ENCODE data around the gene TPSAB1. TPM values are rescaled to one million over a fixed set of nuclear protein-coding genes. Genes with fewer than 3 reads are reported as not detected.

TPSAB1 gene
- total and polyA plus RNA-seq, 10 of the 15 experiments (the other 5 are each of a cell fraction or from before 2014, with no cell fraction given) = 0.06 TPM; not detected in 9

DNA sequence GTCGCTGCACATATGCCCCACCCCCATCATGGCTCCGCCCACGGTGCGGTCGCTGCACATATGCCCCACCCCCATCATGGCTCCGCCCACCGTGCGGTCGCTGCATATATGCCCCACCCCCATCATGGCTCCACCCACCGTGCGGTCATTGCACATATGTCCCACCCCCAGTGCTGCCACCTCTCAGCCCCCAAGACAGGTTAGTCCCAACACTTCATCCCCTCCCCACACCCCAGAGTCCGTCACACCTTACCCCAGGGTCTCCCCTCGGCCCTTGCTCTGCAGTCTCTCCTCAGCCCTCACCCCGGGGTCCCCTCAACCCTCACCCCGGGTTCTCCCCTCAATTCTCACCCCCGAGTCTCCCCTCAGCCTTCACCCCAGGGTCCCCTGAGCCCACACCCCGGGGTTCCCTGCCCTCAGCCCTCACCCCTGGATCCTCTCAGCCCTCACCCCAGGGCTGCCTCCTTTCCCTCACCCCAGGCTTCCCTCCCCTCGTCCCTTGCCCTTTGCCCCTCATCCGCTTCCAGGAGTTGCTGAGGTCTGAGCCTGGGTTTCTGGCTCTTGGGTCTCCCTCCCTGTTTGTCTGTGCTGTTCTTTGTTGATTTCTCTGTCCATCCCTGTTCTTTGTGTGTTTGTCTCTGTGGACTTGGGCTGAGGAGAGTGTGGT, 41.0 kb upstream of the TPSAB1 start:
- ATAC-seq (no peak), FAIRE-seq (no peak), DNase-seq (ENCODE audit: low read depth, low spot score) (no peak)
- H3K4me1 ChIP-seq (ENCODE audit: control insufficient read depth, insufficient read depth, low read length) = no peaks in the 10 kb centered on the region
- no peaks in the 10 kb centered on the region for H4K20me1 ChIP-seq (ENCODE audit: control insufficient read depth, insufficient read depth)
- SMC1A ChIA-PET (ENCODE audit: uncharacterized antibody, unreplicated experiment) = no interaction called here
- no peak overlapping the region for H2AFZ ChIP-seq (ENCODE audit: control insufficient read depth, low read depth, low read length)
- in situ Hi-C loops (cut with MboI) (no loop called here), intact Hi-C loops (cut with micrococcal nuclease; ENCODE audit: unreplicated experiment) (no loop called here)
- no peaks in the 10 kb centered on the region for H3K36me3 ChIP-seq (ENCODE audit: control insufficient read depth in 2 of 2, insufficient read depth in 2 of 2, low read length in 1 of 2)
- no peaks in the 10 kb centered on the region for H3K27me3 ChIP-seq (replicated peaks in 1 of 2; ENCODE audit: control insufficient read depth in 2 of 2, insufficient read depth in 2 of 2, low read length in 1 of 2)
- no TSS peak for BruUV-seq (replicated peaks)
- RAD21 ChIA-PET (ENCODE audit: unreplicated experiment) = no interaction called here
- no peak overlapping the region for H3K9ac ChIP-seq (ENCODE audit: control insufficient read depth, insufficient read depth, low read length)
- WGBS (ENCODE audit: insufficient coverage, insufficient replicate concordance, low lambda C conversion rate, missing lambda C conversion rate) = 79% methylated on average over 10 of the region's 19 CpGs
- no peak overlapping the region for H3K27ac ChIP-seq (ENCODE audit: control insufficient read depth, insufficient read depth)
- CTCF ChIA-PET = no interaction called here
- no peaks in the 10 kb centered on the region for H3K79me2 ChIP-seq (ENCODE audit: control insufficient read depth, insufficient read depth, low read length)
- no peak overlapping the region for H3K4me2 ChIP-seq (ENCODE audit: control insufficient read depth, insufficient read depth)
- POLR2A ChIA-PET = no interaction called here
- no peaks in the 10 kb centered on the region; the same call in 2 of the 3 replicates for H3K9me3 ChIP-seq (replicated peaks; ENCODE audit: control insufficient read depth, insufficient read depth, low read length)
- H3K4me3 ChIP-seq = no peak overlapping the region
- no peak for TF ChIP-seq NR2F1 (conservative IDR thresholded peaks at IDR 0.05)
- TF ChIP-seq SIX5 (IDR thresholded peaks at IDR 0.05; ENCODE audit: low read depth, low read length, severe bottlenecking) = no peak
- no peak for TF ChIP-seq RUNX3 (IDR thresholded peaks at IDR 0.05; ENCODE audit: low read length)
- no peak for TF ChIP-seq NRF1 (conservative IDR thresholded peaks at IDR 0.05; ENCODE audit: low read depth, low read length)
- no peak for TF ChIP-seq KLF5 (IDR thresholded peaks at IDR 0.05; ENCODE audit: partially characterized antibody)
- TF ChIP-seq ZNF274 (IDR thresholded peaks at IDR 0.05; ENCODE audit: insufficient read depth, insufficient read length) = no peak
- TF ChIP-seq, protein P1, sequence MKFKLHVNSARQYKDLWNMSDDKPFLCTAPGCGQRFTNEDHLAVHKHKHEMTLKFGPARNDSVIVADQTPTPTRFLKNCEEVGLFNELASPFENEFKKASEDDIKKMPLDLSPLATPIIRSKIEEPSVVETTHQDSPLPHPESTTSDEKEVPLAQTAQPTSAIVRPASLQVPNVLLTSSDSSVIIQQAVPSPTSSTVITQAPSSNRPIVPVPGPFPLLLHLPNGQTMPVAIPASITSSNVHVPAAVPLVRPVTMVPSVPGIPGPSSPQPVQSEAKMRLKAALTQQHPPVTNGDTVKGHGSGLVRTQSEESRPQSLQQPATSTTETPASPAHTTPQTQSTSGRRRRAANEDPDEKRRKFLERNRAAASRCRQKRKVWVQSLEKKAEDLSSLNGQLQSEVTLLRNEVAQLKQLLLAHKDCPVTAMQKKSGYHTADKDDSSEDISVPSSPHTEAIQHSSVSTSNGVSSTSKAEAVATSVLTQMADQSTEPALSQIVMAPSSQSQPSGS (IDR thresholded peaks at IDR 0.05; ENCODE audit: low read length) = no peak
- no peak for TF ChIP-seq PML (IDR thresholded peaks at IDR 0.05; ENCODE audit: low read length)
- TF ChIP-seq, protein P2, sequence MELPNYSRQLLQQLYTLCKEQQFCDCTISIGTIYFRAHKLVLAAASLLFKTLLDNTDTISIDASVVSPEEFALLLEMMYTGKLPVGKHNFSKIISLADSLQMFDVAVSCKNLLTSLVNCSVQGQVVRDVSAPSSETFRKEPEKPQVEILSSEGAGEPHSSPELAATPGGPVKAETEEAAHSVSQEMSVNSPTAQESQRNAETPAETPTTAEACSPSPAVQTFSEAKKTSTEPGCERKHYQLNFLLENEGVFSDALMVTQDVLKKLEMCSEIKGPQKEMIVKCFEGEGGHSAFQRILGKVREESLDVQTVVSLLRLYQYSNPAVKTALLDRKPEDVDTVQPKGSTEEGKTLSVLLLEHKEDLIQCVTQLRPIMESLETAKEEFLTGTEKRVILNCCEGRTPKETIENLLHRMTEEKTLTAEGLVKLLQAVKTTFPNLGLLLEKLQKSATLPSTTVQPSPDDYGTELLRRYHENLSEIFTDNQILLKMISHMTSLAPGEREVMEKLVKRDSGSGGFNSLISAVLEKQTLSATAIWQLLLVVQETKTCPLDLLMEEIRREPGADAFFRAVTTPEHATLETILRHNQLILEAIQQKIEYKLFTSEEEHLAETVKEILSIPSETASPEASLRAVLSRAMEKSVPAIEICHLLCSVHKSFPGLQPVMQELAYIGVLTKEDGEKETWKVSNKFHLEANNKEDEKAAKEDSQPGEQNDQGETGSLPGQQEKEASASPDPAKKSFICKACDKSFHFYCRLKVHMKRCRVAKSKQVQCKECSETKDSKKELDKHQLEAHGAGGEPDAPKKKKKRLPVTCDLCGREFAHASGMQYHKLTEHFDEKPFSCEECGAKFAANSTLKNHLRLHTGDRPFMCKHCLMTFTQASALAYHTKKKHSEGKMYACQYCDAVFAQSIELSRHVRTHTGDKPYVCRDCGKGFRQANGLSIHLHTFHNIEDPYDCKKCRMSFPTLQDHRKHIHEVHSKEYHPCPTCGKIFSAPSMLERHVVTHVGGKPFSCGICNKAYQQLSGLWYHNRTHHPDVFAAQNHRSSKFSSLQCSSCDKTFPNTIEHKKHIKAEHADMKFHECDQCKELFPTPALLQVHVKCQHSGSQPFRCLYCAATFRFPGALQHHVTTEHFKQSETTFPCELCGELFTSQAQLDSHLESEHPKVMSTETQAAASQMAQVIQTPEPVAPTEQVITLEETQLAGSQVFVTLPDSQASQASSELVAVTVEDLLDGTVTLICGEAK (IDR thresholded peaks at IDR 0.05; ENCODE audit: borderline replicate concordance) = no peak
- TF ChIP-seq SREBF1 (IDR thresholded peaks at IDR 0.05; ENCODE audit: low read length) = no peak
- TF ChIP-seq YY1 (IDR thresholded peaks at IDR 0.05; ENCODE audit: low read depth, low read length) = no peak
- TF ChIP-seq, protein P3, sequence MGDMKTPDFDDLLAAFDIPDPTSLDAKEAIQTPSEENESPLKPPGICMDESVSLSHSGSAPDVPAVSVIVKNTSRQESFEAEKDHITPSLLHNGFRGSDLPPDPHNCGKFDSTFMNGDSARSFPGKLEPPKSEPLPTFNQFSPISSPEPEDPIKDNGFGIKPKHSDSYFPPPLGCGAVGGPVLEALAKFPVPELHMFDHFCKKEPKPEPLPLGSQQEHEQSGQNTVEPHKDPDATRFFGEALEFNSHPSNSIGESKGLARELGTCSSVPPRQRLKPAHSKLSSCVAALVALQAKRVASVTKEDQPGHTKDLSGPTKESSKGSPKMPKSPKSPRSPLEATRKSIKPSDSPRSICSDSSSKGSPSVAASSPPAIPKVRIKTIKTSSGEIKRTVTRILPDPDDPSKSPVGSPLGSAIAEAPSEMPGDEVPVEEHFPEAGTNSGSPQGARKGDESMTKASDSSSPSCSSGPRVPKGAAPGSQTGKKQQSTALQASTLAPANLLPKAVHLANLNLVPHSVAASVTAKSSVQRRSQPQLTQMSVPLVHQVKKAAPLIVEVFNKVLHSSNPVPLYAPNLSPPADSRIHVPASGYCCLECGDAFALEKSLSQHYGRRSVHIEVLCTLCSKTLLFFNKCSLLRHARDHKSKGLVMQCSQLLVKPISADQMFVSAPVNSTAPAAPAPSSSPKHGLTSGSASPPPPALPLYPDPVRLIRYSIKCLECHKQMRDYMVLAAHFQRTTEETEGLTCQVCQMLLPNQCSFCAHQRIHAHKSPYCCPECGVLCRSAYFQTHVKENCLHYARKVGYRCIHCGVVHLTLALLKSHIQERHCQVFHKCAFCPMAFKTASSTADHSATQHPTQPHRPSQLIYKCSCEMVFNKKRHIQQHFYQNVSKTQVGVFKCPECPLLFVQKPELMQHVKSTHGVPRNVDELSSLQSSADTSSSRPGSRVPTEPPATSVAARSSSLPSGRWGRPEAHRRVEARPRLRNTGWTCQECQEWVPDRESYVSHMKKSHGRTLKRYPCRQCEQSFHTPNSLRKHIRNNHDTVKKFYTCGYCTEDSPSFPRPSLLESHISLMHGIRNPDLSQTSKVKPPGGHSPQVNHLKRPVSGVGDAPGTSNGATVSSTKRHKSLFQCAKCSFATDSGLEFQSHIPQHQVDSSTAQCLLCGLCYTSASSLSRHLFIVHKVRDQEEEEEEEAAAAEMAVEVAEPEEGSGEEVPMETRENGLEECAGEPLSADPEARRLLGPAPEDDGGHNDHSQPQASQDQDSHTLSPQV (IDR thresholded peaks at IDR 0.05) = no peak
- no peak for TF ChIP-seq HDAC6 (IDR thresholded peaks at IDR 0.05; ENCODE audit: unreplicated experiment)
- no peak for TF ChIP-seq ETV6 (conservative IDR thresholded peaks at IDR 0.05 in 1 of 2, IDR thresholded peaks at IDR 0.05 in 1 of 2; ENCODE audit: borderline replicate concordance in 1 of 2, low read depth in 1 of 2)

Measured in GM12878 (cell line).